SK-N-SH treated with all-trans-retinoic acid at 6 μM for 48 hours (cell line): ENCODE results near the gene MEOX1.

Experiments used
- ATAC-seq: fragments of 200-7000 bp; cut with Tn5 transposase; 3 replicates; pipeline ENCODE4 v1.9.1; 2020; ENCODE audit warnings: mild to moderate bottlenecking, moderate library complexity
- ARNTL ChIP-seq: fragments of 450-650 bp; formaldehyde crosslinking; IDR thresholded peaks from 2 replicates; pipeline ENCODE4 v1.5.0; 2020; ENCODE audit warnings: low read depth, mild to moderate bottlenecking, moderate library complexity, borderline replicate concordance
- ESRRG ChIP-seq: fragments of 250-450 bp; sonication (Bioruptor Pico); IDR thresholded peaks from 2 replicates; pipeline ENCODE4 v1.6.1; 2021; ENCODE audit warnings: mild to moderate bottlenecking
- GLIS3 ChIP-seq: fragments of 250-450 bp; sonication (Bioruptor Pico); IDR thresholded peaks from 2 replicates; pipeline ENCODE4 v1.5.0; 2020; ENCODE audit warnings: mild to moderate bottlenecking, moderate library complexity
- ISL1 ChIP-seq: fragments of 250-450 bp; sonication (Bioruptor Pico); IDR thresholded peaks from 2 replicates; pipeline ENCODE4 v2.1.2; 2022; ENCODE audit warnings: mild to moderate bottlenecking, moderate library complexity
- OSR1 ChIP-seq: fragments of 250-450 bp; sonication (Bioruptor Pico); IDR thresholded peaks from 2 replicates; pipeline ENCODE4 v1.8.0; 2022; ENCODE audit warnings: moderate library complexity, mild to moderate bottlenecking, inconsistent platforms
- POU6F1 ChIP-seq: fragments of 250-450 bp; sonication (Bioruptor Pico); IDR thresholded peaks from 2 replicates; pipeline ENCODE4 v1.8.0; 2021; ENCODE audit warnings: low read depth, mild to moderate bottlenecking, moderate library complexity, borderline replicate concordance
- PPARA ChIP-seq: fragments of 250-450 bp; sonication (Bioruptor Pico); IDR thresholded peaks from 2 replicates; pipeline ENCODE4 v1.5.0; 2020; ENCODE audit warnings: mild to moderate bottlenecking, borderline replicate concordance
- RARB ChIP-seq: fragments of 250-450 bp; sonication (Bioruptor Pico); IDR thresholded peaks from 2 replicates; pipeline ENCODE4 v1.8.0; 2021; ENCODE audit warnings: mild to moderate bottlenecking, moderate library complexity
- SNAI2 ChIP-seq: fragments of 250-450 bp; sonication (Bioruptor Pico); IDR thresholded peaks from 2 replicates; pipeline ENCODE4 v1.5.0; 2020; ENCODE audit warnings: mild to moderate bottlenecking, moderate library complexity
- TCF4 ChIP-seq: fragments of 250-450 bp; sonication (Bioruptor Pico); IDR thresholded peaks from 2 replicates; pipeline ENCODE4 v1.8.0; 2021; ENCODE audit warnings: mild to moderate bottlenecking, moderate library complexity, borderline replicate concordance
- TOX ChIP-seq: fragments of 250-450 bp; sonication (Bioruptor Pico); IDR thresholded peaks from 2 replicates; pipeline ENCODE4 v1.8.0; 2021; ENCODE audit warnings: mild to moderate bottlenecking, moderate library complexity, borderline replicate concordance
- TSHZ2 ChIP-seq: fragments of 250-450 bp; sonication (Bioruptor Pico); IDR thresholded peaks from 2 replicates; pipeline ENCODE4 v1.5.0; 2020; ENCODE audit warnings: mild to moderate bottlenecking, moderate library complexity
- ZFP3 ChIP-seq: fragments of 250-450 bp; sonication (Bioruptor Pico); IDR thresholded peaks from 2 replicates; pipeline ENCODE4 v1.5.0; 2020; ENCODE audit warnings: mild to moderate bottlenecking, moderate library complexity
- ZNF565 ChIP-seq: fragments of 450-650 bp; formaldehyde crosslinking; conservative IDR thresholded peaks from 2 replicates; pipeline ENCODE4 v1.5.0; 2020; ENCODE audit warnings: low read depth, mild to moderate bottlenecking, moderate library complexity
- ZNF70 ChIP-seq: fragments of 450-650 bp; formaldehyde crosslinking; IDR thresholded peaks from 2 replicates; pipeline ENCODE4 v1.5.0; 2020; ENCODE audit warnings: mild to moderate bottlenecking, moderate library complexity
- ZNF8 ChIP-seq: fragments of 450-650 bp; formaldehyde crosslinking; IDR thresholded peaks from 2 replicates; pipeline ENCODE4 v1.5.0; 2020; ENCODE audit warnings: mild to moderate bottlenecking, moderate library complexity
- TF ChIP-seq, protein P1 (sequence below): fragments of 250-450 bp; sonication (Bioruptor Pico); IDR thresholded peaks from 2 replicates; pipeline ENCODE4 v1.8.0; 2020; ENCODE audit warnings: mild to moderate bottlenecking, moderate library complexity, borderline replicate concordance
- TF ChIP-seq, protein P2 (sequence below): fragments of 250-450 bp; sonication (Bioruptor Pico); IDR thresholded peaks from 2 replicates; pipeline ENCODE4 v1.5.1; 2020; ENCODE audit warnings: low read depth, mild to moderate bottlenecking, moderate library complexity

MEOX1 gene

DNA sequence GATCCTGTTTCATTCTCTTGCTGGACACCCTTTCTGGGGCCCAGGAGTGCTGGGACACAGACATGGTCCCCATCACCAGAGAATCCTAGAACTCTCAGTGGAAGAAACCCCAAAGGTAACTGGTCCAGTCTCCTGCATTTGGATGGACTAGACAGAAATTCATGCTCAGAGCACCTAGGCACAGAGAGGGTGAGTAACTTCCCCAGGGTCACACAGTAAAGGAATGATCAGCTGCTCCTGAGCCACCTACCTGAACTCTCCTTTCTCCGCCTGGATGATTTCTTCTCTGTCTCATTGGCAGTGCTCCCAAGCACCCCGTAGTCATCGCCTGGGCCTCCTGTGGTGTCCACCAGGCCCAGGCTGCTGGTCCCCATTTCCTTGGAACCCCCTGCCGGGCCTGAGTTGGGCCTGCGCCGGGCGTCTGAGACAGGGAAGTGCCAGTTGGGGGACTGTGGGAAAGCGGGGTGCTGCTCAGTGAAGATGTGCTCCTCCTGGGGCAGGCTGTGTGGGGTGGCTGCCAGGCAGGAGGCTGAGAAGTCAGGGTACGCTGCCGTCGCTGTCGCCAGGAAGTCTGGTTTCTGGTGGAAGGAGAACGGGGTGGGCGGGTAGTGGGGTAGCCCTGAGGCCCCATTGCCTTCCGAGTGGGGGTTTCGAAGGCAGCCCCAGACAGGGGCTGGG is 767 bp downstream of the MEOX1 start (continued):
- TF ChIP-seq, protein P1, sequence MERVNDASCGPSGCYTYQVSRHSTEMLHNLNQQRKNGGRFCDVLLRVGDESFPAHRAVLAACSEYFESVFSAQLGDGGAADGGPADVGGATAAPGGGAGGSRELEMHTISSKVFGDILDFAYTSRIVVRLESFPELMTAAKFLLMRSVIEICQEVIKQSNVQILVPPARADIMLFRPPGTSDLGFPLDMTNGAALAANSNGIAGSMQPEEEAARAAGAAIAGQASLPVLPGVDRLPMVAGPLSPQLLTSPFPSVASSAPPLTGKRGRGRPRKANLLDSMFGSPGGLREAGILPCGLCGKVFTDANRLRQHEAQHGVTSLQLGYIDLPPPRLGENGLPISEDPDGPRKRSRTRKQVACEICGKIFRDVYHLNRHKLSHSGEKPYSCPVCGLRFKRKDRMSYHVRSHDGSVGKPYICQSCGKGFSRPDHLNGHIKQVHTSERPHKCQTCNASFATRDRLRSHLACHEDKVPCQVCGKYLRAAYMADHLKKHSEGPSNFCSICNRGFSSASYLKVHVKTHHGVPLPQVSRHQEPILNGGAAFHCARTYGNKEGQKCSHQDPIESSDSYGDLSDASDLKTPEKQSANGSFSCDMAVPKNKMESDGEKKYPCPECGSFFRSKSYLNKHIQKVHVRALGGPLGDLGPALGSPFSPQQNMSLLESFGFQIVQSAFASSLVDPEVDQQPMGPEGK (CRISPR knock-in tag) = no peak
- TF ChIP-seq, all 23 proteins: peak for 0

DNA sequence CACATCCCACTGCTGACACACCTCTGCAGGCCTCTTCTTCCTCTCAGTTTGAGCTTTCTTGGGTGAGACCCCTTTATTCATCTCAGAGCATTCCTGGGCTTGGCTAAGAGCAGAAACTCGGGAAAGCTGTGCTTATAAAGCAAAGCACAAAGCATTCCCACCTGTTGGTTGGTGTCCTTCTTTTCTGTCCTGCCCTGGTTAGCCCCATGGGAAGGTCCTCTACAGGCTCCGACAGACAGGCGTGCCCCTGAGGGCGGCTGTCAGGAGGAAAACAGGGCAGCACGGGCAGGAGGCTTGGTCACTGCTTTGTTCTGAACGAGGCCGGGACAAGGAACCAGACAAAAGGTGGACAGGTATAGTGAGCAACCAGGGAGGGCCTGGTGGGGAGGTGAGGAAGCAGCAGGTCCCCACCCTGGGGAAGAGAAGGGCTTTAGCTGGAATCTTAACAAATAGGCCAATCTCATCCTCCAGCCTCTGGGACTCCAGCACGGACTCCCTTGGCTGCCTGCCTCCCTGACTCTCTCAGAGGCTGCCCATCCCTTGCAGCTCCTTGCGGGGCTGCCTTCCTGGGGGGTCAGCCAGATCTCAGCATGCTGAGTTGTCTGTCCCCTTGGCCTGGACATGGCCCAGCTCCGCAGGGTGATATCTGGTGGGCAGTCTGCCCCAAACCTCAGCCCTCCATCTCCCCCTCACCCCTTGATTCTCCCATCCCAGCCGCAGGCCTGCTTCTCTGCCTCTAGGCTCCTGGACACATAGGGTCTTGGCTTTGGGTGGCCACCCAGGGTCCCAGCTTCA is 1.7 kb downstream of the MEOX1 start:
- no peak for ATAC-seq

GRCh38 chr17:43658900-43659299 is 2.8 kb downstream of the MEOX1 start:
- TF ChIP-seq TCF4 (CRISPR knock-in tag) = no peak
- no peak for TF ChIP-seq RARB
- TF ChIP-seq OSR1 (CRISPR knock-in tag) = no peak
- no peak for TF ChIP-seq SNAI2 (CRISPR knock-in tag)
- no peak for TF ChIP-seq TSHZ2 (CRISPR knock-in tag)
- no peak for TF ChIP-seq GLIS3 (CRISPR knock-in tag)
- no peak for TF ChIP-seq POU6F1 (CRISPR knock-in tag)
- TF ChIP-seq, protein P1 (CRISPR knock-in tag) = no peak
- TF ChIP-seq, protein P2, sequence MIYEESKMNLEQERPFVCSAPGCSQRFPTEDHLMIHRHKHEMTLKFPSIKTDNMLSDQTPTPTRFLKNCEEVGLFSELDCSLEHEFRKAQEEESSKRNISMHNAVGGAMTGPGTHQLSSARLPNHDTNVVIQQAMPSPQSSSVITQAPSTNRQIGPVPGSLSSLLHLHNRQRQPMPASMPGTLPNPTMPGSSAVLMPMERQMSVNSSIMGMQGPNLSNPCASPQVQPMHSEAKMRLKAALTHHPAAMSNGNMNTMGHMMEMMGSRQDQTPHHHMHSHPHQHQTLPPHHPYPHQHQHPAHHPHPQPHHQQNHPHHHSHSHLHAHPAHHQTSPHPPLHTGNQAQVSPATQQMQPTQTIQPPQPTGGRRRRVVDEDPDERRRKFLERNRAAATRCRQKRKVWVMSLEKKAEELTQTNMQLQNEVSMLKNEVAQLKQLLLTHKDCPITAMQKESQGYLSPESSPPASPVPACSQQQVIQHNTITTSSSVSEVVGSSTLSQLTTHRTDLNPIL = no peak
- no peak for TF ChIP-seq PPARA (CRISPR knock-in tag)
- no peak for TF ChIP-seq TOX (CRISPR knock-in tag)
- no peak for TF ChIP-seq ARNTL (CRISPR knock-in tag)
- TF ChIP-seq ZNF70 (CRISPR knock-in tag) = no peak
- TF ChIP-seq ZFP3 (CRISPR knock-in tag) = no peak
- TF ChIP-seq ESRRG = no peak
- no peak for TF ChIP-seq ZNF8
- no peak for TF ChIP-seq ZNF565 (CRISPR knock-in tag)
- TF ChIP-seq ISL1 (CRISPR knock-in tag) = no peak
- TF ChIP-seq, all 23 proteins: peak for 0
- ATAC-seq = no peak

More for the DNA sequence above, 1.7 kb downstream of the MEOX1 start:
- no peak for TF ChIP-seq PPARA (CRISPR knock-in tag)
